GM06990 (cell line): ENCODE measurements around the gene BICDL1.

Source experiments
- DNase-seq: peaks from one replicate; pipeline ENCODE4 v3.0.0-alpha.2; 2011; ENCODE audit not compliant: insufficient read length; ENCODE audit errors: extremely low read depth
- H3K27me3 ChIP-seq: replicated peaks from 2 replicates; pipeline ENCODE4 v1.6.0; 2011; ENCODE audit warnings: low read length; ENCODE audit not compliant: control insufficient read depth, insufficient read depth
- H3K36me3 ChIP-seq: 2 replicates; pipeline ENCODE4 v1.5.1; 2011; ENCODE audit warnings: low read length; ENCODE audit not compliant: control insufficient read depth, insufficient read depth
- H3K4me3 ChIP-seq: replicated peaks from 2 replicates; pipeline ENCODE4 v1.5.1; 2011; ENCODE audit warnings: low read depth, mild to moderate bottlenecking, control low read depth, low read length
- TF ChIP-seq, protein P1 (sequence below): IDR thresholded peaks from 2 replicates; pipeline ENCODE4 v1.5.1; 2011; ENCODE audit warnings: low read length, control low read depth, mild to moderate bottlenecking, inconsistent platforms; ENCODE audit not compliant: insufficient read depth, poor library complexity, severe bottlenecking

Gene BICDL1

DNA sequence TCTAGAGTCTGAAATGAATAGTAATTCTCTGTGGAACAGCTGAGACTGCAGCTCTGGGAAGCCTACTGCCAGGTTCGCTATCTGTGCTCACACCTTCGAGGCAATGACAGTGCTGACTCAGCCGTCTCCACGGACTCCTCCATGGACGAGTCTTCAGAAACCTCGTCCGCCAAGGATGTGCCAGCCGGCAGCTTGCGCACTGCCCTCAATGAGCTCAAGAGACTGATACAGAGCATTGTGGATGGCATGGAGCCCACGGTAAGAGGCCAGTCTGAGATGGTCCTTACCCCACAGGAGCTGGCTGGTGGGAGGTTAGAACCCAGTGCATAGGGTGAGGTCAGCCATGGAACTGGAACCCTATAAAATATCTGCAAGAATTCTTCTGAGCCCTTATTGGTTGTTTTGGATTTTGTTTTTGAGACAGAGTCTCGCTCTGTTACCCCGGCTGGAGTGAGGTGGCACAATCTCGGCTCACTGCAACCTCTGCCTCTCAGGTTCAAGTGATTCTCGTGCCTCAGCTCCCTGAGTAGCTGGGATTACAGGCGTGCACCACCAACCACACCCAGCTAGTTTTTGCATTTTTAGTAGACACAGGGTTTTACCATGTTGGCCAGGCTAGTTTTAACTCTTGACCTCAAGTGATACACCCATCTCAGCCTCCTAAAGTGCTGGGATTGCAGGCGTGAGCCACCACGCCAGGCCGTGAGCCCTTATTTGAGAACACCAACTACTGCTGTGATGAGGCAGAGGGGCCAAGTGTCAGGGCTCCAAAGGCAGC lies 83.6 kb downstream of the BICDL1 start:
- Histone ChIP-seq H3K27me3 (no peaks in the 10 kb centered on the region), H3K4me3 (no peak overlapping the region), H3K36me3 (no peaks in the 10 kb centered on the region)
- DNase-seq = no peak
- TF ChIP-seq, protein P1, sequence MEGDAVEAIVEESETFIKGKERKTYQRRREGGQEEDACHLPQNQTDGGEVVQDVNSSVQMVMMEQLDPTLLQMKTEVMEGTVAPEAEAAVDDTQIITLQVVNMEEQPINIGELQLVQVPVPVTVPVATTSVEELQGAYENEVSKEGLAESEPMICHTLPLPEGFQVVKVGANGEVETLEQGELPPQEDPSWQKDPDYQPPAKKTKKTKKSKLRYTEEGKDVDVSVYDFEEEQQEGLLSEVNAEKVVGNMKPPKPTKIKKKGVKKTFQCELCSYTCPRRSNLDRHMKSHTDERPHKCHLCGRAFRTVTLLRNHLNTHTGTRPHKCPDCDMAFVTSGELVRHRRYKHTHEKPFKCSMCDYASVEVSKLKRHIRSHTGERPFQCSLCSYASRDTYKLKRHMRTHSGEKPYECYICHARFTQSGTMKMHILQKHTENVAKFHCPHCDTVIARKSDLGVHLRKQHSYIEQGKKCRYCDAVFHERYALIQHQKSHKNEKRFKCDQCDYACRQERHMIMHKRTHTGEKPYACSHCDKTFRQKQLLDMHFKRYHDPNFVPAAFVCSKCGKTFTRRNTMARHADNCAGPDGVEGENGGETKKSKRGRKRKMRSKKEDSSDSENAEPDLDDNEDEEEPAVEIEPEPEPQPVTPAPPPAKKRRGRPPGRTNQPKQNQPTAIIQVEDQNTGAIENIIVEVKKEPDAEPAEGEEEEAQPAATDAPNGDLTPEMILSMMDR = no peak

DNA sequence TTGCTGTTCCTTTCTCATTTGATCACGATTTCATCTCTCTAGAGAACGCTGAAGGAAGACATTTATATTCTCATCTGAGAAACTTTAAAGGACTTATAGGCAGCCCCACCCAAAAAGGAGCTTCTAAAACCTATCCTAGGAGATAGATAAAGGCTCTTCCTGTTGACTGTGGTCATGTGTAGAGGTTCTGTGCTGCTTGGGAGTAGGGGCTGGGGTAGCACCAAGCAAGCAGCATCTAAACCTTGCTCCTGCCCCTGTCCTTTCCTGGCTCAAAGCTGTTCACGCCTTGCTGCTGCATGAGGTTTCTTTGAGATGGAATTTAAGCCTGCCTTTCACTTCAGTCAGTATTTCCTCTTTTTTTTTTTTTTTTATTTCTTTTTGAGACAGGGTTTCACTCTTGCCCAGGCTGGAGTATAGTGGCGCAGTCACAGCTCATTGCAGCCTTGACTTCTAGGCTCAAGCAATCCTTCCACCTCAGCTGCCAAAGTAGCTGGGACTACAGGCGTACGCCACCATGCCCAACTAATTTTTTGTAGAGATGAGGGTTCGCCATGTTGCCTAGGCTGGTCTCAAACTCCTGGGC lies 86.1 kb downstream of the BICDL1 start:
- TF ChIP-seq, protein P1 = no peak
- no peak for DNase-seq
- Histone ChIP-seq H3K4me3 (no peak overlapping the region), H3K27me3 (no peaks in the 10 kb centered on the region), H3K36me3 (no peaks in the 10 kb centered on the region)

DNA sequence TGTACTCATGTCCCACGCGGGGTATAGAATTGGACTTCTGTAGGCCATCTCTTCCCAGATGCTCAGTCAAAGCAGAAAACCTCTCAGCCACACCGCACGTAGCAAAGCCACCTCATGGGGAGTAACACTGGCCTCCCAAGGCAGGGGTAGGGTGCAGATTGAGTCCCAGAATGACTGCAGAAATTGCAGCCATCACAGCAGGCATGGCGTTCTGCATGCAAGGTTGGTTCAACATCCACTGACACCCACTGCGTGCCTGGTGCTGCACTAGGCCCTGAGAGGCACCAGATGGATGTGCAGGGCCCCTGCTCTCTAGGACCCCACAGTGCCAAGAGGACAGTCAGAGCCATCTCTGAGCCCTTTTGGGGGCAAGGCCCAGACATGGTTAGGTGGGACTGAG lies 87.6 kb downstream of the BICDL1 start:
- H3K4me3 ChIP-seq = no peak overlapping the region
- TF ChIP-seq, protein P1 = no peak
- H3K36me3 ChIP-seq = no peaks in the 10 kb centered on the region
- no peaks in the 10 kb centered on the region for H3K27me3 ChIP-seq
- DNase-seq = no peak

DNA sequence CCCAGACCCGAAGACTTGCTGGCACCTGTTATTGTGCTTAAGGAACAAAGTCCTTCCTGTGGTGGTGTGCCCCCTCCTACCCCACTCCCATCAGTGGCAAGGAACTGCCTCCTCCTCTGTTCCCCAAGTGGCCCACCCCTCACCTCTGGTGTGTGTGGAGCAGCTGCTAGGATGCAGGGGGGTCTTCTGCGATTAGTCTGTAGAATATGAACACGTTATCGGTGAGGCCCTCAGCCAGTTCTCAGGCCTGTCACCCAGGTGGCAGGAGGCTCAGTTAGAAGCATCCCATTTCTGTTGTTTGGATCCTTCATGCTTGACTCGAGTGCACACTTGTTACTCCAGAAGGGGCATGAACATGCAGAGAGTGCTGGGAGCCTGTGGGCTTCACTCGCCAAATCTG lies 88.2 kb downstream of the BICDL1 start:
- Histone ChIP-seq H3K36me3 (no peaks in the 10 kb centered on the region), H3K4me3 (no peak overlapping the region), H3K27me3 (no peaks in the 10 kb centered on the region)
- no peak for DNase-seq
- TF ChIP-seq, protein P1 = no peak

DNA sequence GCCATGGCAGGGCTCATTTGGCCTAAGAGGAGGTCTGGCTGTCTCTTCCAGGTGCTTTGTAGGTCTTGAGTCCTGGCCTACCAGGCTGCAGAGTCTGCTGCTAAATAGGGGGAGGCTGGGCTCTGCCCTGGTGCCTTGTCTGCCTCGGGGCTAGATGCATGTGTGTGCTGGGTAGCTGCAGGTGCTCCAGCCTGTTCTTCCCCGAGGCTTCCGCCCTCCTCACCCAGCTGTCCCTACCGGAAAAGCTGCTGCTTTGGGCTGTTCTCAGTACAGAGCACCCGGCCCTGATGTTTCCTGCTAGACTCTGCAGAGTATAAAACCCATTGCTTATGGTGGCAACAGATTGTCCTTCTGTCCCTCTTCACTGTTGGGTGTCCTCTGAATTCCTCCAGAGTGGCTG lies 89.8 kb downstream of the BICDL1 start:
- Histone ChIP-seq H3K27me3 (no peaks in the 10 kb centered on the region), H3K36me3 (no peaks in the 10 kb centered on the region), H3K4me3 (no peak overlapping the region)
- TF ChIP-seq, protein P1 = no peak
- no peak for DNase-seq
